CD4-positive, alpha-beta T cell treated with Interleukin-10 for 1 hour (primary cell): ENCODE data around the gene DISC1.
A peak's percentile ranks its signal among the peaks of the same experiment; 100 is the strongest.

Experiments
- DNase-seq: peaks from one replicate; pipeline ENCODE4 v3.0.0-alpha.2; 2020

Gene DISC1

DNA sequence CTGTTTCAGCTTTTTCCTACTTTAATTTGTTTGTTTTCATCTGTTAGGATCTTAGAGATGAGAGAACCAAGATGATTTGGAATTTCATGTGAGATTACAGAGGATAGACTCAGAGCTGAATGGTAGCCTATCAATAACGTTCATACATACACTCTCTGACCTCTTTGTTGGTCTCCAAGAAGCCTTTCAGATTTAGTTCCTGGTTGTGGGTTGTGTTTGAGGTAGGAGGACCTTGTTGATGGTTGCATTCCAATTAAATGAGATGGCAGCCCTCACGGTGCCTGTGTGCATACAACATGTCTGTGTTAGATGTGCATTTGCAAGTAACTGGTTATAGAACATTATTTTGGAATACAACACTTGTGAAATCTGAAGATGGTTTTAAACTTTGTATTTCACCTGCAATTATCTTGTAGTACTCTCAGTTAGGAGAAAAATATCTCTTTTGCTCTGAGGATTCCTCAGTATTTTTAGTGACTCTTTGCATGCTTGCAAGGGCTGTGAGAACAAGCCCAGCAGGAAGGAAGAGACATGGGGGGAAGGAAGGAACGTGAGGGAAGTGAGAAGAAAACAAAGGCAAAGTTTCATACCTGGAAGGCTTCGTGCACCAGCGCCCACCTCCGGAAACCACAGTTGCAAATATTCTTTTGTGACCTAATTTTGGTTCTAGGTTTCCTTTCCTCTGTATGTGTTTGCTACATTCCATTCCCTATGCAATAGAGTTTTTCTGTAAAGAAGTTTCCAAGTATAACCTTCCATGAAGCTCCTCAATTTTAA is 291.8 kb downstream of the DISC1 start:
- DNase-seq = peak; percentile 39

DNA sequence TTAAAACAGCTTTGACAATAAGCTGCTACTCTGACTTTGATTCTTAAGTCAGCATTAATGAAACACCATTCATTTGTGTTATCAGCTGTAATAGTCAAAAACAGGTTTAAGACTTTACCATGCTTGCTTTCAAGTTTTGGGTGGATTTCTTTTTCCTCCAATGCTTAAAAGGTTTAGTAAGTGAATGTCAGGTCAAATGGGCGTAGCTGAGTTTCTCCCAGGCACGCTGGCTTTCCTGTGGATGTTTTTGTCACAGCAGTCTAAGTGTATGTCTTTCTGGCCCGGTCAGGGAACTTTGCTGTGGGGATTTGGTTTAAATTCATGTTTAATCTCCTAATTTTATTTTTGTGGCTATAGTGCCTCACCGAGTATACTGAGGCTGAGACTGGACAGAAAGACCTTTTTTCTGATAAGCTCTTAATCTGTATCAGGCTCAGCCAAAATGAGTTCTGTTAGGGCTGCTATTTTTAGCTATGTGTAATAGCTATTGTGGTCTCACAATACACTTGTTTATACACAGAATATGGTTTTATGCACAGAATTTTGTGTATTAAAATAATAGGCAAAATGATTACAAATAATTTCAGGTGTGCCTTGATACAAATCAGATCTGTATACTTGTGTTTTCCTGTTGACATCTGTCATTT is 292.8 kb downstream of the DISC1 start:
- no peak for DNase-seq

DNA sequence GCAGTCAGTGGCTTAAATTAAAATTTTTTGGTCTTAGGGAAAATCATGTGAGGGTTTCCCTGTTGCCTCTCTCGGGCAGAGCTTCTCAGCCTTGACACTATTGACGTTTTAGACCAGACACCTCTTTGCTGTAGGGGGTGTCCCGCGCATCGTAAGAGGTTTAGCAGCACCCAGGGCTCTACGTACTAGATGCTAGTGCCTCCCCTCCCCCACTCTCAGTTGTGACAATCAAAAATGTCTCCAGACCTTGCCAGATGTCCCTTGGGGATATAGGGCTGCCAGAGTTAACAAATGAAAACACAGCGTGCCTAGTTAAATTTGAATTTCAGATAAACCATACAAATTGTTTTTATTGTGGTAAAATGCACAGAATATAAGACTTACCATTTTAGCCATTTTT is 293.3 kb downstream of the DISC1 start:
- DNase-seq = peak; percentile 39

- no peak for DNase-seq
Observed at GRCh38 chr1:231921646-231922345, 295.2 kb downstream of the DISC1 start.

- DNase-seq = no peak
Observed at GRCh38 chr1:231923491-231924041, 297.0 kb downstream of the DISC1 start.

GRCh38 chr1:231924180-231924579 is 297.6 kb downstream of the DISC1 start:
- DNase-seq = no peak

DNA sequence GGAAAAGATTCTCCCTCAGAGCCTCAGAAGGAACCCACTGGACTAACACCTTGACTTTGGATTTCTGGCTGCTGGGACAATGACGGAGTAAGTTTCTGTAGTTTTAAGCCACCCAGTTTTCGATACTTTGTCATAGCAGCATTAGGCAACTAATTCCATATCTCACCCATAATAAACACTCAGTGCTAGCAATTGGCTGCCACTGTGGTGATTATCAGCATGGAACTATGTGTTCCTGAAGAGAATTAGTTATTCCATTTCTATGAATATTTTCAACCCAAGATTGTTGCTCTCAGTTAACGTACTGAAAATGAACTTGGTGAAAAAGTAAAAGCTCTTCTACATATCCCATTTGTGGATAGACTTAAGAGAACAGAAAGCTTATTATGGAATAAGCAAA is 299.3 kb downstream of the DISC1 start:
- no peak for DNase-seq

DNA sequence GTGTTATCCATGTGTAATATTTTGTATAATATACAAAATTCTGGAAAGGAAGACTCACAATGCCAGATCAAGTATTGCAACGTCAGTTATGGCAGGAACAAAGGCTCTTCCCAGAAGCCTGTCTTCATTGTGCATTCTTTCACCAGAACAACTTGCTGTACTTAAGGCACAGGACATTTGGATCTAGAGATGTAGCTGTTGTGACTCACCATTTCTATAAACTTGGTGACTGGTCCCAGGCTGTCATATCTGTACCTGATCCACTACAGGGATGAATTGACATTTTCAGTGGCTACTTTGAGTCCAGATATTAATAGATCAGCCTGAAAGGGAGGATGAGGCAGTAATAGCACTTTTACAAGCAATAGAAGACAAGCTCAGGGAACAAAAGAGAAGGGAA is 299.8 kb downstream of the DISC1 start:
- no peak for DNase-seq

DNA sequence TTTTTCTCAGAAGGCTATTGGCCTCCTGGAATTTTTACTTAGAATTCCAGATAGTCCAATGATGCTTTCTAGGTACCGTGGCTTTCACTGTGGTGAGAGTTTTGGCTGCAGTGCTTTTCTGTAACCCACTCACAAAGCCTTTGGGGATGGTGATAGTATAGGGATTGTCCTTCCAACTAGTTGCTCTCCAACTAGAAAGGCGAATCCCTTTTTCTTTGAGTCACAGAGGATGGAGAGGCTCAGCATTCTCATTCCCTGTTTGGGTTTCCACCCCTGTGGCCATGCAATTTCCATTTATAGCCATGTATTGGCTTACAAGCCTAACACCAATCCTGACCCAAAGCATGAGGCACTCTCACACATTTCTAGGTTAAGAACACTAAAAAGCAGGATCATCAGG is 300.3 kb downstream of the DISC1 start:
- DNase-seq = no peak

DNA sequence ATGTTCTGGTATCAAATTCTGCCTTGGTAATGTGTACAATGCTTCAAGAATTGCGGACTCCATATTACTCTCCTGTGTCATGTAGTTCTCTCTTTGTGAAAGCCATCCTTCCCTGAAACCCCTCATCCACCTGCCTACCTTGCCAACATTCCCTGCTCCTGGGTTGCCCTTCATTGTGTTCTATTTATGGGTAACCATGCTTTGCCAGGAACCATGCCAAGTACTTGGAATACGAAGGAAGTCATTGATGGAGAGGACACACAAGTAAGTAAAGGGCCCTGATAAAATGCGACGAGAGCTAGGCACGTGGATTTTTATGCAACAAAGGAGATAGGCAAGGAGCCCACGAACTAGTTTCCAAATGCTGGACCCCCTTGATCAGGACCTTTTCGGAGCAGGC is 300.8 kb downstream of the DISC1 start:
- DNase-seq = no peak

GRCh38 chr1:231929311-231929710 is 302.7 kb downstream of the DISC1 start:
- no peak for DNase-seq

DNA sequence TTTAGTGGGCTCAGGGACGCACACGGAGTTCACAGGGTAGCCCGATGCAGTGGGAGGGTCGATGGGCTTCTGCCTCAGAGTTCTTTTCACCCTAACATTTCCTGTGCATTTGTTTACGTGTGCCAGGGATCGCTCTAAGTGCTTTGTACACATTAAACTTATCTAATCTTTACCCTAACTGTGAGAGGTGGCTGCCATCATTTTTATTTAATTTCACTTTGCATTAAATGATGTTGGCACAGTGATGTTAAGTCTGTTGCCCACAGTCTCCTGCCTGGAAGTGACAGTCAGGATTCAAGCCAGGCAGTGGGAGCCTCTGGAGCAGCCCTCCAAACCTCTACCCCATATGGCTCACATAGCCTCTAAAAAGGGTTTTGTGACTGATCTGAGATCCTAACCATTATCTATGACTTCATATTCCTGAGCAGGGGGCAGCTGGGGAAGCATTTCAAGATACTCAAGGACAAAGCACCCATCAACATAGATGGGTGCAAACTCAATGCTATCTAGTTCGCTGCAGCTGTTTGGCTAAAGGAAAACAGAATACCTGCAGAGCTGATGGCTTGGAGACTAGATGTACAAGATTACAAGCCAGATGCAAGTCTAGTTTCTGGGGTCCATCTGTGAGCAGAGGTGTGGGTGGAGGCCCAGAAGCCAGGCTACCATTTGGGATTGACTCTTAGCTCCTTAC is 303.8 kb downstream of the DISC1 start:
- no peak for DNase-seq

DNA sequence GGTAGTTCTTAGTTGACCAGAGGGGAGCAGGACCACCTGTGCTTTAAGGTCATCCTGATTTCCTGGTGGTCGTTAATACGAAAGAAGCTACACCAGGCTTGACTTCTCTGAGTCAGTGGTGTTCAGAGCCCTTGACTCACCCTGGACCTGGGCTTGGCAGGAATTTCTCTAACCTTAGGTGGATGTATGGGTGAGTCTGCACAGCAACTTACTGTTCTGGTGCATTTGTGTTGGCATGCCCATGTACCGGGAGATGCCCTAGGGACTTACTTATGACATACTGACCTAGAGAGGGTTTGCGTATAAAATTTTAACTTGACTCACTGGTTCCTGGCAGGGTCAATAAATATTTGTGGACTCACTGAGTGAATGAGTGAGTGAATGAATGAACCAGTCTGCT is 304.6 kb downstream of the DISC1 start:
- no peak for DNase-seq

DNA sequence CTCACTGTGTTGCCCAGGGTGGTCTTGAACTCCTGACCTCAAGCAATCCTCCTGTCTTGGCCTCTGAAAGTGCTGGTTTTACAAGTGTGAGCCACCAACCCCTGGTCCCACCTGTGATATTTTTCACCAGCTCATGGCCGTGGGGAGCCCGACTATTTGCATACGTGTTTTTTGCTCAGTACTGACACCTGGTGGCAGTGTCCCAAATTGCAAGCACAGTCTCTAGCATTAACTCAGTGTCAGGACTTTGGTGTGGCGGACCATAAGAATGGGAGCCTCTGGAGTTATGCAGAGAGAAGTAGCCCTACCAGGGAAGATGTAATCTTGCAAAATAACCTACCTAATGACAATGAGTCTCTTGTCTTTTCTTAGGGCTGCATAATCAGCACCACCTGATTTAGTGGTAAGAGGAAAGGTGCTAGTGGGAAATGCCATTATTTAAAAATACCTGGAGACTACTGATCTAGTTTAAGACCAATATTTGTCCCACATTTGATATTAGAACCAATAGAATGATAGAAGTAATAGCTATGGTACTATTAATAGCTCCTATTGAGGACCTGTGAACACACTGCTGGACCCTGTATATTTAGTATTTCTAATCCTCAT is 305.4 kb downstream of the DISC1 start:
- DNase-seq = peak; percentile 37

DNA sequence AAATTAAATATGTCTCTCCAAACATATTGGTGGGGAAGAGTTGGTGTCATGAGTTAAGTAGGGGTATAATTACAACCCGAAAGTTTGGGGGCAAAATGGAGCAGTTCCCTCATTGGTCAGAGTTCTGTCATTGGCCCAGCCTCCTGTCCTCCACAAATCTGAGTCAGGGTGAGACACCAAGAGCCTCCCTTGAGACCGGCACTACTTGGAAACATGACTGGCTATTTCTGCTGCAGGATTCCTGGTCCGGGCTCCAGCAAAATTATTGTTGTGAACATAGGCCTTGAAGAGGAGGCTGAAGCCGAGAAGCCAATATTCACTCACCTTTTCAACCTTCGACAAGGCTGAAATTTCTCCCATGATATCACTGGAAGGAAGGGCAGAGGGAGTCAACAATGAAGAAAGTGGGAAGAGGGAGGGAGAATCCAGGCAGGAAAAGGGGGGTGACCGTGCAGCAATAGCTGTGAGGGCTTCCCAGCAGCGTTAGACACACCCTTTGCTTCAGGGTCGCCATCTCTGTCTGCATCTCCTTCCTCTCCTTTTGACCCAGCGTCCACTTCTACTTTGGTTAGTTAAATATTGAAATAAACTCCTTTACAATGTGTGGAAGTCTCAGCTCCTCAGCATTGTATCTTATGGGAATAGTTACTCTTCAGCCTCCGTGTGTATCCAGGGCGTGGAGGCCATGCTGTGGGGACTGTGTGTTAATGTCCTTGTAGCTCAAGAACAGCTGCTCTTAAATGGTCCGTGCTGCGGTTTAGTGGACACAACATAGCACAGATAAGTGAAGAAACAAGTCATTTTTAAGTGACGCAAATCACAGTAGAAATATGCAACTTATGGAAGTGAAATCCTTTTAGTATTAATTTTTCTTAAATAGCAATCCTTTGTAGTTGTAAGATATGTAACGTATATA is 307.4 kb downstream of the DISC1 start:
- no peak for DNase-seq

DNA sequence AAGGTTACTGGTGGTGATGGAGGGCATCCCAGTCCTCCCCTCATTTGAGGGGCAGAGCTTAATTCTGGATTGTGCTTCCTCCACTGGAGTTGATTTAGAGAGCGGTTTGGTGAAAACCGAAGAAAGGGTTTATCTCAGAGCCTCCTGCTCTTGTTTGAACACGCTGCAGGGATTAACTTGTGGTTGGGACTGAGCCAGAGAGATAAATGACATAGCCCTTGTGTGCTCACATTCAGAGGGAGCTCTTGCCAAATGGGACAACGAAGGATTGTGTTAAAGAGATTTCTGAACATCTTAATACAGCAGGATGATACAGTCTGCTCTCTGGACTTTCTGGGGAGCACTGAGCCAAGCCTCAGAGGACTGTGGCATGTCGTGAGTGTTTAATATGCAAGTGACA is 308.2 kb downstream of the DISC1 start:
- no peak for DNase-seq

DNA sequence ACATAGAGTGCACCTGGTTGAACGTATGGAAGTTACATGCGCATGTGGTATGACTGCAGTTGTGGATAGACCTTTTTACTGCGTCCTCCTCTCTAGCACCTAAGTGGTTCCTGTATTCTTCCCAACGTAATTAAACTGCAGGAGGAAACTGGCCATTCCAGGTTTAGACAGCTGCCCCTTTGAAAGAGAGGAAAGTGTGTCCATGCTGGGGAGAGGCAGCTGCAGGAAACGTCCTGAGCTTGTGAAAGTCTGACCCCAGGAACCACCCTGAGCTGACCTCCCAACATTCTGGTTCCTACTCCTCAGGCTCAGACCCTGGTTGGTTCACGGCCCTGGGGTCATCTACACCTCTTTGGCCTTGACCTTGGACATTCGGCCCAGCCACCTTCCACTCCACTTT is 309.3 kb downstream of the DISC1 start:
- no peak for DNase-seq

GRCh38 chr1:231936983-231937775 is 310.6 kb downstream of the DISC1 start:
- DNase-seq = no peak

- no peak for DNase-seq
Observed at GRCh38 chr1:231938211-231938610, 311.6 kb downstream of the DISC1 start.

DNA sequence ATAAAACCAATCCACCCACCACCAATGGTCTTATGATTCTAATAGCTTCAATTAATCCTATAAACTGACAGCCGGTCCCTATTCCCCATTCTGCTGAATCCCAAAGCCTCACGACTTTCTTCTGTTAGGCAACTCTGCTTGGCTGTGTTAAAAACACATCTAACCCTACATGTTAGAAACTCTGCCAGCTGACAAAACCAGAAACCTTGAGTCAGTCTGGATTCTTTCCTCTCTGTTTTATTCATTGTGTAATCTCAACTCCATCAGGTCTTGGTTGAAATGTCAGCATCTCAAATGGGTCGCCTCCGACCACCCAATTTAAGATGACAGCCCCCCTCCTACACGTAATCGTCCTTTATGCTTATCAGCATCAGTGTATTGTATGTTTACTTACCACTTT is 312.1 kb downstream of the DISC1 start:
- no peak for DNase-seq

- DNase-seq = no peak
Observed at GRCh38 chr1:231939118-231939517, 312.5 kb downstream of the DISC1 start.
